ENCODE results near the gene RPN1.

Gene RPN1

DNA sequence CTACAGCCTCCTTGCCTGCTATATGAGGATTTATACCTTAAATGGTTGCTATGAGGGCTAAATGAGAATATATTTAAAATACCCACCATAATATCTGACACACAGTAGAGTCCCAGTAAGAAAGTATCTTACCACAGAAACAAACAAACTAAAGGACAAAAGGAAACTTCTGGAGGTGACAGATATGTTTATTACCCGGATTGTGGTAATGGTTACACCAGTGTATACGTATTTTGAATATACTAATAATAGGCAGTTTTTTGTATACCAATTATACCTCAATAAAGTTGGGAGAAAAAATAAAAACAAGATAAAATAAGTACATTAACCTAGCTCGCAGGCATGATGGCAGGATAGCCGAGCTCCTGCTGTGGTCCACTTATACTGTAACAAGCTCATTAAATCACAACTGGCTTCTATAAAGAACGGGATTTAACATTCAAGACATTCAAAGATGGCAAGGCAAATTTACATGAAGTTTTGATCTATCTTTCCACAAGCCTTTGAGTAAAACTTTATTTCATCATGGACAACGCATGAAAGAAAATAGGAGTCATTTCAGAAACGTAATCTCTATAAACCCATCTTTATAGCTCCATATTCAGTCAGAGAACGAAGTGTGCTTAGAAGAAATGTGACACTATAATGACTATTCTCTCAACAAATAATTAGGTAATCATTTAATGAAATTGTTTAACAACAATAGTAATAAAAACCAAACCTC, 1.5 kb downstream of the RPN1 start:
- no peak for DNase-seq

- no peak for DNase-seq
These were observed 2.2 kb downstream of the RPN1 start for GRCh38 chr3:128648402-128648801.

DNA sequence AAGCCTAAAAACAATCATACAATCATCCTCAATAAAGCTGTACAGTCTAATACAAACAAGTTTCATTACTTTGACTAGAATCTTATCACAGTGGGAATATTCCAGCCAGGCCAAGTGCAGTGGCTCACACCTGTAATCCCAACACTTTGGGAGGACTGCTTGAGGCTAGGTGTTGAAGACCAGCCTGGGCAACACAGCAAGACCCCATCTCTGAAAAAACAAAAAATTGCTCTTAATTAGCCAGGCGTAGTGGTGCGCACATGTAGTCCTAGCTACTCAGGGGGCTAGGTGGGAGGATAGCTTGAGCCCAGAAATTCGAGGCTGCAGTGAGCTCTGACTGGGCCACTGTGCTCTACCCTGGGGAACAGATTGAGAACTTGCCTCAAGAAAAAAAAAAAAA, 3.3 kb downstream of the RPN1 start:
- no peak for DNase-seq

GRCh38 chr3:128634075-128634611, 16.5 kb downstream of the RPN1 start:
- DNase-seq = no peak

DNA sequence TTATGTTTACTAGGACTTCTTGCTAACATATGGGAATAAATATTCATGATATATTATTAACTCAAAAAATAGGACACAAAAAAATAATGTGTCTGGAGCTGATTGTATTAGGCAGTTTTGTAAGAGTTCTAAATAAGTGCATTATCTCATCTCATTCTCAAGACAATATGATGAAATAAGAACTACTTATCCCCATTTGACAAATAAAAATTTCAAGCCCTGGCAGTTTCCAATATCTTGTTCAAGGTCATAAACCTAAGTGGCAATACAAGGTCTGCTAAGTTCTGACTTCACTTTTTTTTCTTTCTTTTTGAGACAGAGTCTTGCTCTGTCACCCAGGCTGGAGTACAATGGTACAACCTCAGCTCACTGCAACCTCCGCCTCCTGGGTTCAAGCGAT, 18.3 kb downstream of the RPN1 start:
- no peak for DNase-seq

DNA sequence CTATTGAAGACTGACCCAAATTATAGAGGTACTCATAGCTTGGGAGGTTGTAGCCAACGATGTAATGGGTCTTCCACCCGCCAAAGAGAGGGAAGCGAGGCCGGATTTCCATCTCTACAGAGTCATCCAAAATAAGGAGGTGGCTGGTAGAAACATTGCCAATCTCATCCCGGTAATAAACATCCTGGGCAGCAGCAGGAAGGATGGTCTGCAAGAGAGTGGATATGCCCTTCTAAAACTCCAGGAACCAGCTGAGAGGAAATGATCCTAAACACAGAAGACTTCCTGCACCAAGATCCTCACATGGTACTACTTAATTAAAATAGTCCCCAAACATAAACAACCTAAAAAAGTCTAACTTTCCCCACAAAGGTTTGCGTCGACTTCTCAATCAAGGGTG, 20.7 kb downstream of the RPN1 start:
- no peak for DNase-seq

DNA sequence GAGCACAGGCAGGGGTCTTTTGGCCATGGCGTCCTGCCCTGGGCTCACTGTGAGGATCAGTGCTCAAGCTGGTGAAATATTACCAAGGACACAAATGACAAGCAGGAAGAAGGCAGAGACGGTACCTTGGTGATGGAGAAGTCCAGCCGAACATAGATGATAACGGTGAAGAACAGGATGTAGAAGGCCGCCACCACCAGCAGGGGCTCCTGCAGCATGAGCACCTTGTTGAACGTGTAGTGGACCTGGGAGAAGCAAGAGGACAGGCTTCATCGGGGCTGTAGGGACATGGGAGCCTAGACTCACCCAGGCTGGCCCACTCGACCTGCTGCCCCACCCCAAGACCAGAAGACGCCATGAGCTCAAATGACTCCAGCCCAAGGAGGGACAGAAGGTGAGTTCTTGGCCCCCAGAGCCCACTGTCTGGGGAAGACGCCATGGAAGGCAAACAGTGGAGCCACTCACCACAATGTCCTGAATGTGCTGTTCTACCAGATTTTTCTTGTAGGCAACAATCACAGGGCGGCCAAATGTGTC, 25.1 kb downstream of the RPN1 start:
- no peak for DNase-seq

GRCh38 chr3:128624526-128625138, 26.0 kb downstream of the RPN1 start:
- DNase-seq = no peak

DNA sequence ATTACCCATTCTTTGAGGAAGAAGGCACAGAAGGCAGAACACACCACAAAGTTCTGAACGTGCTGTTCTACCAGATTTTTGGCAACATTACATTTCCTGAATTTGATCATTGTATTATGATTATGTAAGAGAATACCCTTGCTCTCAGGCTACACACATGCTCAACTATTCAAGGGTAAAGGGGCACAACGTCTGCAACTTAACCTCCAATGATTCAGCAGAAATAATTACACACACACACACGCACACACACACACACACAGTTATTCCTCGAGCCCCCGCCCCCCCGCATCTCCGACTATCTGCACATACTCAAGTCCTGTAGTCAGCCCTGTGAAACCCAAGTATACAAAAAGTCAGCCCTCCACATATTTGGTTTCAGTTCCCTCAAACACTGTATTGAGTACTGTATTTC, 26.8 kb downstream of the RPN1 start:
- DNase-seq = no peak

DNA sequence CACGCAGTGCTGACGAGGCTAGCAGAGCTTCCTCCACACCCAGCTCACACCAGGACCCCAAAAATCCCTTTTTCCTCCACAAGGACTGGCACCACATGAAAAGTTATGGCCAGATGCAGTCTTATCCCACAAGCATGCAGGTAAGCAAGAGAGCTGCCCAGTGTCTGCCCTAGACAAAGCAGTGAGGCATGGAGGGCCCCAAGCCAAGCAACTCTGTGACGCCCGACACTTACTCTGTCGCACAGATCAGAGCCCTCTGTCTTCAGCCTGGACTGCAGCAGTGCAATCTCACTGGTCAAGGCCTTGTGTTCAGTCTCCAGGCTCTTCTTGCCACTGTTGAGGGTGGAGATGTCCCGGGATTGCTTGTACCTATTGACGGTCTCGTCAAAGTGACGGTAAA, 28.7 kb downstream of the RPN1 start:
- no peak for DNase-seq

DNA sequence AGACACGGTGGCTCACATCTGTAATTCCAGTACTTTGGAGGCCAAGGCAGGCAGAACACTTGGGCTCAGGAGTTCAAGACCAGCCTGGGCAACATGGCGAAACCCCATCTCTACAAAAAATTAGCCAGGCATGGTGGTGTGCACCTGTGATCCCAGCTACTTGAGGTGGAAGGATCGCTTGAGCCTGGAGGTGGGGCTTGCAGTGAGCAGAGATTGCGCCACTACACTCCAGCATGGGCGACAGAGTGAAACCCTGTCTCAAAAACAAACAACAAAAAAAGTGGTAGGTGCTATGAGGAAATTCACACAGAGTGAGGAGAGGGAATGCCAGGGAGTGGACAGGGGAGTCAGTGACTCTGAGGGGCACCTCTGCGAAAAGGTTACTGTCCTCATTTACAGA, 29.4 kb downstream of the RPN1 start:
- no peak for DNase-seq

DNA sequence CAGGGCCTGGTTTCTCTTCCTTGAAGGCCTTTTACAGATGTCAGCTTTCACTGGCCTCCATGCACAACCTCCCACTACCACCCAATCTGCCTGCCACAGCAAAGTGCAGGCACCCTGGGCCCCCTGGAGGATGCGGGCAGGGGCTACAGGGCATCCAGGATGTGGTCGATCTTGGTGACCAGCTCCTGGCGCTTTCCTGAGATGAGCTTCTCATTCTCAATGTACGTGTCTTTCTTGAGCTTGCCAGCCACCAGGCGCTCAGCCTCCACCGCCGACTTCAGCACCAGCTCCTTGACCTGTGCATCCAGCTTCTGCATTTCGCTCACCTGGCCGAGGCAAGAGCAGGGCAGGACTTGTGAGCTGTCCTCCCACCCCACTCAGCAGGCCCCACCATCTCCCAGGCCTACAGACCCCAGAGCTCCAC, 30.3 kb downstream of the RPN1 start:
- no peak for DNase-seq

DNA sequence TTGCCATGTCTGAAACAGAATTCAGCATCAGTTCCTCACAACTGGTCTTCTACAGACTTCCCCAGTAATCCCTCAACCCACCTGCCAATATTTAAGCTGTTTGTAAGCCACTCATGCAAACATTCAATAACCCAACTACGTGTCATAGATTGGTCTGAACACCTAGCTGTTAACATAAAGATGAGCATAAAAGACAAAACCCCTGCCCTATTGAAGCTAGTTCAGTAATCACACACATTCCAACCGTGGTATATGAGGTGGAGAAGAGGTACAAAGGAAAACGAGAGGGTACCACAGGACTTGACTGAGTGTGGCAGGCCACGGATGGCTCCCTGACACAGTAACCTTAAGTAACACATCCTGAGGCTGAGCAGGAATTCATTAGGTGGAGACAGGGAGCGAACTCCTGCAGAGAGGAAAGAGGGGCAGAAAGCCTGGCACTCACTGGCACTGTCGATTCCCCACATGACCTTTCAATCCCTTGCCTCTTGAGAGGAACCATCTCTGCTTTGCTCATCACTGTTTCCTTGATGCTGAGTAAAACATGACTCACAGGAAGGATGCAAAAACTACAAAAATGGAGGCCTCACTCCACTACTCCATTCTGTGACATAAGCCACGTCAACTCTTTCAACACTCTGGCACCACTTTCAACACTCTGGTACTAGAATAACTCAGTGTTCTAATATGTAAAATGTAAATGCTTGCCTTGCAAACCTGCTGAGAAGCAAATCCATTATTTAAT, 31.3 kb downstream of the RPN1 start:
- no peak for DNase-seq

- DNase-seq = no peak
These were observed 32.3 kb downstream of the RPN1 start for GRCh38 chr3:128618398-128618726.

GRCh38 chr3:128617557-128618397, 32.8 kb downstream of the RPN1 start:
- DNase-seq = peak; percentile 98

GRCh38 chr3:128617270-128617556, 33.4 kb downstream of the RPN1 start:
- DNase-seq = no peak

DNA sequence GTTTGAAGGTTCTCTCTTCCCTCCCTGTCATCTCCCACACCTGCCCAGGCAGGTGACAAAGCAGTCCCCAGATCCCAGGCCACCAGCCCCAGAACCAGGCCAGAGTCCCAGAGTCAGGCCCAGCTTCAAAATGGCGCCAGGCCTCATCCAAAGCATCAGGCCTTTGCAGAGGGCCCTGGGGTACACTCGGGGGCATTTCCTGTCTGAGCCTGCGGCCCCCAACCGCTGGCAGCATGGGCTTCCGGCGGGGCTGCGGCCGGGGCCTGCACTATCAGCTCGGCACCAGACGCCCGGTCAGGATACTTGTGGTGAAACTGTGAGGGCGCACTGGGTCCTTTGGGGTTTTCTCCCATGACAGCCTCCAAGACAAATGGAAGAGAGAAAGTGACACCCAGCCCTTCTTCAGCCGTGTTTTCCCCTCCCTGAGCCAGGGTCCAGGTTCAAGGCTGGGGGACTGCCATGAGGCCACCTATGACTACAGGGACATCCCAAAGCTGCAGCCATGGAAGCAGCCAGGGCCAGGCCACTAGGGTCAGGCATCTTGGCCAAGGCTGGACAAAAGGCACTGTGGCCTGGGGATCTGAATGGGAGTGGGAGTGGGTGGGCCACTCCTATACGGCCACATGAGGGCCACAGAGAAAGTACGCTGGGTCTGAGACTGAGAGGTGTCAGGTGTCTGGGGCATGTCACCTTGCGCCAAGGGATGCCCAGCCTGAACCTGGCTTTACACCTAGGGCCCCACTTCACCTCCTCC, 33.9 kb downstream of the RPN1 start:
- DNase-seq = no peak

DNA sequence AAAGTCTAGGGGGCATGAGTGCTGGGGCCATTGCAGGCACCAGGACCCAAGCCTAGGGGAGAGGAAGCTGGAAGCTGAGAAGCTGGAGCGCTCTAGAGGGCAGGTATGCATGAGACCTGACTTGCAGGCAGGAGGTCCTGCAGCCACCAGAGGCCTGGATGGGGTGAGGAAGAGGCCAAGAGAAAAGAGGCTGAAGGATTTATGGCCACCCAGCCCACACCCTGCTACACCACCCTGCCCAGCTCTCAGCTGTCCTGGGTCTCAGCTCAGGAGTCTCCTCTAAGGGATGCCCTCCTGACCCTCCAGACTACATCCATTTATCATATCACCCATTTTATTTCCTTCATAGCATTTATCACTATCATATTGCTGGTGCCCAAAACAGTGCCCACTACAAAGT, 36.5 kb downstream of the RPN1 start:
- DNase-seq = no peak

DNA sequence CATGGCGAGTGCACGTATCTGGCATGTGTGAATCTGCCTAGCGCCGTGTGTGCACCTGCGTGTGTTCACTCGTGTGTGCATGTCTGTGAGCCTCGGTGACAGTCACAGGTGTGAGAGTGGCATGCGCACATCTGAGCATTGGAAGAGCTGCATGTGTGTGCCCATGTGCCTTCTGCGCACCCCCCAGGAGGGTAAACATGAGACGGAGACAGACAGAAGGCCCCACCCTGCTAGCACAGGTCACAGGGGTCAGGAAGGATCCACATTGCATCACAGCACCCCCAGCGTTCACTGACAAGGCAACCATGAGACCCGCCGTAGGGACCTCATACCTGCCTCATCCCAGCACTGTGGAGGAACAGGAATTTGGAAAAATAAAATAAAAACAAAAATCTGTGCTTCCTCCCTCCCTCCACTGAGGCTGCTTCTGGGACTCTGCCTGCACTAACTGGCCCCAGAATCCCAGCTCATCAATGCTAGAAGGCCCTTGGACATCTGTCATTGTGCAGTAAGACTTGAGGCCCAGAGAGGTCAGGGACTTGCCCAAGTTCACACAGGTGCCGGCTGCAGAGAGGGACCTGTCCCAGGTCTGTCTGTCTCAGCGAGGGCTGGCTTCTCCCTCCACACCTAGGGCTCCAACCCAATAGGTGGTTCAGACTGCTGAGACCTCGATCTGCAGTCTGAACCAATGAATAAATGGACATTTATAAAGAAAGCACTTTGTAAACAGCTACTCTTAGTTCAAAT, 37.4 kb downstream of the RPN1 start:
- no peak for DNase-seq

DNA sequence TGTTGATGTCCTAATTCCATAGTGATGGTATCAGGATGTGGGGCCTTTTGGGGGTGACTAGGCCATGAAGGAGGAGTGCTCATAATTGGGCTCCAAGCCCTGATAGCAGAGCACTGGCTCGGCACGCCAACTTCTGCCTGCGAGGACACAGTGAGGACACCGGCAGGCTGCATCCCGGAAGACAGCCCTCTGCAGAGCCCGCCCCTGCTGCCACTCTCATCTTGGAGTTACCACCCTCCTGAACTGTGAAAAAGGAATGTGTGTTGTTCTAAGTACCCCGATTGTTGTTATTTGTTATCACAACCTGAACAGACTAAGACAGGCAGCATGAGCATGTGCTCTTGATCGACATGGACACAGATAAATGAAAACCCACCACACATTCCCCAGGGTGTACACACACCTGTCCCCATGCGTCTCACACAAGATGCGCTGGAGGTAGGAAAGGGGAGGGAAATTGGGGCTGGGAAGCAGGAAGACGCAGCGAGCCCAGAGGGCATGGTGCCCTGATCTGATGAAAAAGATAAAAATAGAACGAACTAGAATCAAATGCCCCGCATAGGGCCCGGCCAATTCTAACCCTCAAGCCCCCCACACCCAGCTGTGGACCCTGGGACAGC, 40.1 kb downstream of the RPN1 start:
- DNase-seq = no peak

DNA sequence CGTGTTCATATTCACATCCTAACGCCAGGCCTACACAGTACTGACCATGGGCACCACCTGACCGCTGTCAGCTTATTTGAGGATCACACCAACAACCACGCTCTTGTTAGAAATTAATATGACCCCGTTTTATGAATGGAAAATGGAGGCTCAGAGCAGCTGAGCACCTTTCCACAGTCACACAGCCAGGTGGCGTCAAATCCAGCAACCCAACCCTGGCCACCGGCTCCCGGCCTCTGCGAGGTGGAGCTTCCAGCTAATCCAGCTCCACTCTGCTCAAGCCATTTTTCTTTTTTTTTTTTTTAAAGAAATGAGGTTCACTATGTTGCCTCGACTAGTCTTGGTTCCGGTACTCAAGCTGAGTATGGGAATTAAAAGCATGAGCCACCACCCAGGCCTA, 41.3 kb downstream of the RPN1 start:
- DNase-seq = no peak

Measured in stimulated activated naive CD4-positive, alpha-beta T cell treated with Interleukin-2 at 50 U/mL for 16 hours (primary cell).